GM18951 (cell line): ENCODE data around the gene RGS16.
"Not testable (repeated sequence)": the region's sequence is repeated elsewhere in the genome, so short reads cannot be mapped to it uniquely, and the experiment has no call there.

Experiments
- POLR2A ChIP-seq: IDR thresholded peaks from 4 replicates; pipeline ENCODE4 v1.6.1; 2011; ENCODE audit warnings: mild to moderate bottlenecking; ENCODE audit not compliant: insufficient read length, insufficient read depth; ENCODE audit errors: extremely low read depth
- in situ Hi-C: fragments of 300-500 bp; cut with MboI; formaldehyde crosslinking; loops from one replicate; pipeline ENCODE4 v1.12.0; 2022; ENCODE audit warnings: low sequenced_read_pairs, mixed read lengths, inconsistent platforms; ENCODE audit not compliant: unreplicated experiment

RGS16 gene

GRCh38 chr1:182635871-182636270 lies 31.7 kb upstream of the RGS16 start:
- TF ChIP-seq POLR2A: no peak
- in situ Hi-C loops: no loop called here

GRCh38 chr1:182634306-182635072 lies 30.3 kb upstream of the RGS16 start:
- no peak for TF ChIP-seq POLR2A
- in situ Hi-C loops: no loop called here

- TF ChIP-seq POLR2A: no peak
- in situ Hi-C loops: no loop called here
Observed at GRCh38 chr1:182633657-182634281, 29.6 kb upstream of the RGS16 start.

- TF ChIP-seq POLR2A: no peak
- in situ Hi-C loops: no loop called here
Observed at GRCh38 chr1:182633031-182633430, 28.8 kb upstream of the RGS16 start.

- in situ Hi-C loops: not testable (repeated sequence)
Observed at GRCh38 chr1:182632441-182632857, 28.3 kb upstream of the RGS16 start.

GRCh38 chr1:182631954-182632353 lies 27.8 kb upstream of the RGS16 start:
- in situ Hi-C loops: no loop called here
- TF ChIP-seq POLR2A: no peak

- in situ Hi-C loops: no loop called here
Observed at GRCh38 chr1:182631053-182631677, 27.0 kb upstream of the RGS16 start.

GRCh38 chr1:182630586-182630985 lies 26.4 kb upstream of the RGS16 start:
- in situ Hi-C loops: no loop called here
- no peak for TF ChIP-seq POLR2A

More at GRCh38 chr1:182631053-182631677, 27.0 kb upstream of the RGS16 start:
- no peak for TF ChIP-seq POLR2A

GRCh38 chr1:182629499-182630096 lies 25.4 kb upstream of the RGS16 start:
- TF ChIP-seq POLR2A: no peak
- in situ Hi-C loops: no loop called here

- TF ChIP-seq POLR2A: no peak
- in situ Hi-C loops: no loop called here
Observed at GRCh38 chr1:182629080-182629479, 24.9 kb upstream of the RGS16 start.

- no peak for TF ChIP-seq POLR2A
- in situ Hi-C loops: no loop called here
Observed at GRCh38 chr1:182628657-182629056, 24.5 kb upstream of the RGS16 start.

- in situ Hi-C loops: no loop called here
Observed at GRCh38 chr1:182627622-182628021, 23.4 kb upstream of the RGS16 start.

GRCh38 chr1:182626527-182626926 lies 22.3 kb upstream of the RGS16 start:
- in situ Hi-C loops: no loop called here
- no peak for TF ChIP-seq POLR2A

More at GRCh38 chr1:182627622-182628021, 23.4 kb upstream of the RGS16 start:
- TF ChIP-seq POLR2A: no peak
